Measurements from ENCODE around the gene QARS1.

Gene QARS1

DNA sequence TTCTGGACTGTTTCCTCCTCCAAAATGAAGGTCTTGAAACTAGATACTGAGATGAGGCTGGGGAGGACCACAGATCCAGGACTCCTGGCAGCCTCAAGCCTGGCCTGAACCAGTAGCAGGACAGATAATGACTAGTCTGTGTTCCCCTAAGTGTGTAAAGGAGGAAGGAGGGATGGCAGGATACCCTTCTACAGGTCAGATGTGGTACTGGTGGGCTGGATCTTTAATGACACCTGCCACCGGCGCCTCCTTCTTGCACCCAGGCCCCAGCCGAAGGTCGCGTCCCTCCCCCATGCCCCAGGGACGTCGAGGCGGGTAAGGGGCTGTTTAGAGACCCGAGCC lies 15.5 kb upstream of the QARS1 start:
- Histone ChIP-seq H2AFZ (ENCODE audit: low read length) (peak overlapping the region; percentile 88), H2BK12ac (ENCODE audit: low read length) (no peak overlapping the region), H2AK5ac (ENCODE audit: low read depth, low read length) (peak overlapping the region; percentile 8), H3K27ac (replicated peaks; ENCODE audit: low read length) (no peak overlapping the region), H3K23ac (ENCODE audit: low read depth, low read length, poor library complexity) (peak overlapping the region; percentile 86), H2BK120ac (ENCODE audit: low read depth, low read length) (no peak overlapping the region), H3K9ac (ENCODE audit: low read depth, low read length, poor library complexity) (peak overlapping the region; percentile 98), H3K79me1 (ENCODE audit: low read depth, low read length) (peaks cover 5% of the 10 kb centered on the region), H2BK15ac (ENCODE audit: low read length) (no peak overlapping the region), H2BK5ac (ENCODE audit: low read length) (no peak overlapping the region), H3K14ac (ENCODE audit: low read length) (peak overlapping the region; percentile 28), H3K4ac (ENCODE audit: low read length) (no peak overlapping the region), H3K18ac (ENCODE audit: low read length) (peak overlapping the region; percentile 81), H3K9me3 (replicated peaks in 1 of 2; ENCODE audit: control insufficient read depth in 2 of 2, insufficient read depth in 1 of 2, low read depth in 1 of 2, low read length in 2 of 2) (peaks cover 0 to 3% of the 10 kb centered on the region in 2 donors), H4K91ac (ENCODE audit: low read depth, low read length, poor library complexity) (peak overlapping the region; percentile 11), H4K8ac (ENCODE audit: low read depth, low read length) (no peak overlapping the region), H3K4me3 (ENCODE audit: low read length in 2 of 2) (peak overlapping the region; percentile 97), H3K27me3 (ENCODE audit: control insufficient read depth in 3 of 3, insufficient read depth in 3 of 3, low read depth in 1 of 3, low read length in 3 of 3) (no peaks in the 10 kb centered on the region), H3K4me1 (ENCODE audit: control insufficient read depth in 2 of 2, insufficient read depth in 1 of 2, low read depth in 1 of 2, low read length in 2 of 2) (peaks cover 8 to 9% of the 10 kb centered on the region in 2 donors), H3K36me3 (replicated peaks in 1 of 2; ENCODE audit: control insufficient read depth in 2 of 2, insufficient read depth in 2 of 2, low read length in 2 of 2) (peaks cover 63 to 72% of the 10 kb centered on the region in 2 donors), H3K4me2 (ENCODE audit: insufficient read depth, low read length, poor library complexity, severe bottlenecking) (peak overlapping the region; percentile 84)
- DNase-seq (ENCODE audit: low spot score): no peak
- no CpG with 5 or more reads among the region's 9 CpGs for WGBS, 2 donors (ENCODE audit: extremely low coverage in 2 of 2, insufficient read length in 2 of 2, insufficient replicate concordance in 1 of 2)

DNA sequence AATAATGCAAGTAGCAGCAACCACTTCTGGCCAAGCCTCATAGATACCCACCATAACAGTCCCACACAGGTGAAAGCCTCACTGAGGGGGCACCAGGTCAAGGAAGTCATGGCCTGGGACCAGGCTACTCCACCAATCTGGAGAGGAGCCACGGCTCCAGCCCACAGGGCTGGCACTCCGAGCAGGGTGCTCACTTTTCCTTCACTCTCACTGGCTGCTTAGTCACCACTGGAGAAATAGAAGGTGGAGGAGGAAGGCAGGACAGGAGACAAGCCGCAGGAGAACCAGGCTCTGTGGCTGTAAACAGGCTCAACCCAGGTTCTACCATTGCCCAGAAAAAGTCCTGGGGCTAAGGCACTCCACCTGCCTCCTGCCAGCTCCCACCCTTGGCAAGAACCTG lies 14.9 kb upstream of the QARS1 start:
- H2BK120ac ChIP-seq (ENCODE audit: low read depth, low read length): no peak overlapping the region
- H4K91ac ChIP-seq (ENCODE audit: low read depth, low read length, poor library complexity): no peak overlapping the region
- no peak overlapping the region for H3K9ac ChIP-seq (ENCODE audit: low read depth, low read length, poor library complexity)
- H3K18ac ChIP-seq (ENCODE audit: low read length): no peak overlapping the region
- WGBS, 2 donors (ENCODE audit: extremely low coverage in 2 of 2, insufficient read length in 2 of 2, insufficient replicate concordance in 1 of 2): no CpG with 5 or more reads among the region's 3 CpGs
- peak overlapping the region; percentile 84 for H3K4me2 ChIP-seq (ENCODE audit: insufficient read depth, low read length, poor library complexity, severe bottlenecking)
- peak overlapping the region; percentile 97 for H3K4me3 ChIP-seq (ENCODE audit: low read length in 2 of 2)
- H2AK5ac ChIP-seq (ENCODE audit: low read depth, low read length): no peak overlapping the region
- peaks cover 63 to 72% of the 10 kb centered on the region in 2 donors for H3K36me3 ChIP-seq (replicated peaks in 1 of 2; ENCODE audit: control insufficient read depth in 2 of 2, insufficient read depth in 2 of 2, low read length in 2 of 2)
- peaks cover 8 to 9% of the 10 kb centered on the region in 2 donors for H3K4me1 ChIP-seq (ENCODE audit: control insufficient read depth in 2 of 2, insufficient read depth in 1 of 2, low read depth in 1 of 2, low read length in 2 of 2)
- H3K27me3 ChIP-seq (ENCODE audit: control insufficient read depth in 3 of 3, insufficient read depth in 3 of 3, low read depth in 1 of 3, low read length in 3 of 3): no peaks in the 10 kb centered on the region
- no peak overlapping the region for H3K14ac ChIP-seq (ENCODE audit: low read length)
- H4K8ac ChIP-seq (ENCODE audit: low read depth, low read length): no peak overlapping the region
- H2AFZ ChIP-seq (ENCODE audit: low read length): no peak overlapping the region
- no peak overlapping the region for H3K23ac ChIP-seq (ENCODE audit: low read depth, low read length, poor library complexity)
- H3K4ac ChIP-seq (ENCODE audit: low read length): no peak overlapping the region
- H2BK12ac ChIP-seq (ENCODE audit: low read length): no peak overlapping the region
- H2BK5ac ChIP-seq (ENCODE audit: low read length): no peak overlapping the region
- no peak overlapping the region for H2BK15ac ChIP-seq (ENCODE audit: low read length)
- no peak overlapping the region for H3K27ac ChIP-seq (replicated peaks; ENCODE audit: low read length)
- DNase-seq (ENCODE audit: low spot score): no peak
- H3K9me3 ChIP-seq (replicated peaks in 1 of 2; ENCODE audit: control insufficient read depth in 2 of 2, insufficient read depth in 1 of 2, low read depth in 1 of 2, low read length in 2 of 2): peaks cover 0 to 3% of the 10 kb centered on the region in 2 donors
- H3K79me1 ChIP-seq (ENCODE audit: low read depth, low read length): peaks cover 5% of the 10 kb centered on the region

- Histone ChIP-seq H2AFZ (ENCODE audit: low read length) (no peak overlapping the region), H3K23ac (ENCODE audit: low read depth, low read length, poor library complexity) (no peak overlapping the region), H2BK12ac (ENCODE audit: low read length) (no peak overlapping the region), H4K8ac (ENCODE audit: low read depth, low read length) (no peak overlapping the region), H4K91ac (ENCODE audit: low read depth, low read length, poor library complexity) (no peak overlapping the region), H2BK15ac (ENCODE audit: low read length) (no peak overlapping the region), H2BK120ac (ENCODE audit: low read depth, low read length) (no peak overlapping the region), H3K9ac (ENCODE audit: low read depth, low read length, poor library complexity) (no peak overlapping the region), H2AK5ac (ENCODE audit: low read depth, low read length) (no peak overlapping the region), H3K4ac (ENCODE audit: low read length) (no peak overlapping the region), H3K18ac (ENCODE audit: low read length) (no peak overlapping the region), H3K4me3 (ENCODE audit: low read length in 2 of 2) (peak overlapping the region in 1 of 2 donors; percentile 97), H3K4me2 (ENCODE audit: insufficient read depth, low read length, poor library complexity, severe bottlenecking) (no peak overlapping the region), H3K9me3 (replicated peaks in 1 of 2; ENCODE audit: control insufficient read depth in 2 of 2, insufficient read depth in 1 of 2, low read depth in 1 of 2, low read length in 2 of 2) (peaks cover 0 to 3% of the 10 kb centered on the region in 2 donors), H2BK5ac (ENCODE audit: low read length) (no peak overlapping the region), H3K27ac (replicated peaks; ENCODE audit: low read length) (no peak overlapping the region), H3K4me1 (ENCODE audit: control insufficient read depth in 2 of 2, insufficient read depth in 1 of 2, low read depth in 1 of 2, low read length in 2 of 2) (peaks cover 8 to 9% of the 10 kb centered on the region in 2 donors), H3K36me3 (replicated peaks in 1 of 2; ENCODE audit: control insufficient read depth in 2 of 2, insufficient read depth in 2 of 2, low read length in 2 of 2) (peaks cover 62 to 72% of the 10 kb centered on the region in 2 donors), H3K14ac (ENCODE audit: low read length) (no peak overlapping the region), H3K27me3 (ENCODE audit: control insufficient read depth in 3 of 3, insufficient read depth in 3 of 3, low read depth in 1 of 3, low read length in 3 of 3) (no peaks in the 10 kb centered on the region), H3K79me1 (ENCODE audit: low read depth, low read length) (peaks cover 5% of the 10 kb centered on the region)
- no peak for DNase-seq (ENCODE audit: low spot score)
- no CpG with 5 or more reads among the region's 10 CpGs for WGBS, 2 donors (ENCODE audit: extremely low coverage in 2 of 2, insufficient read length in 2 of 2, insufficient replicate concordance in 1 of 2)
These were observed 14.5 kb upstream of the QARS1 start for GRCh38 chr3:49119036-49119435.

DNA sequence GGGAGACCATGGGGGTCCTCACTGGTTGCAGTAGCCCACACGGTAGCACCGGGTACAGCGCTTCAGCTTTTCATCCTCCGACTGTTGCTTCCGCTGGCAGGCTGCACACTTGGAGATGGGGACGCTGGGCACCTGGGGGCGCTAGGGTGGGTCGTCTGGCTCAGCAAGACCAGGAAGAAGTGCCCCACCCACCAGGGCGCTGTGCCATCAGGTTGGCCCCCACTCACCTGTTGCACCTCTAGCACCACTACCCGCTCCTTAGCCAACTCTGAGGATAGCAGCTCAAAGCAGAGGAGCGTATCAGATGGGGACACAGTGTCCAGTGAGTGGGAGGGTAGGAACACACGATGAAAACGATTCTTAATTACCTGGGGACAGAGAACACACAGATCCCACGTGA lies 7.7 kb upstream of the QARS1 start:
- Histone ChIP-seq H3K23ac (ENCODE audit: low read depth, low read length, poor library complexity) (no peak overlapping the region), H3K36me3 (replicated peaks in 1 of 2; ENCODE audit: control insufficient read depth in 2 of 2, insufficient read depth in 2 of 2, low read length in 2 of 2) (peaks cover 78 to 94% of the 10 kb centered on the region in 2 donors), H3K4me1 (ENCODE audit: control insufficient read depth in 2 of 2, insufficient read depth in 1 of 2, low read depth in 1 of 2, low read length in 2 of 2) (no peaks in the 10 kb centered on the region), H3K4me3 (ENCODE audit: low read length in 2 of 2) (no peak overlapping the region), H2BK12ac (ENCODE audit: low read length) (no peak overlapping the region), H3K14ac (ENCODE audit: low read length) (no peak overlapping the region), H3K9me3 (replicated peaks in 1 of 2; ENCODE audit: control insufficient read depth in 2 of 2, insufficient read depth in 1 of 2, low read depth in 1 of 2, low read length in 2 of 2) (no peaks in the 10 kb centered on the region), H4K8ac (ENCODE audit: low read depth, low read length) (no peak overlapping the region), H2BK5ac (ENCODE audit: low read length) (peak overlapping the region; percentile 59), H3K9ac (ENCODE audit: low read depth, low read length, poor library complexity) (peak overlapping the region; percentile 45), H3K18ac (ENCODE audit: low read length) (no peak overlapping the region), H3K27ac (replicated peaks; ENCODE audit: low read length) (no peak overlapping the region), H2BK120ac (ENCODE audit: low read depth, low read length) (no peak overlapping the region), H3K79me1 (ENCODE audit: low read depth, low read length) (no peaks in the 10 kb centered on the region), H4K91ac (ENCODE audit: low read depth, low read length, poor library complexity) (no peak overlapping the region), H3K27me3 (ENCODE audit: control insufficient read depth in 3 of 3, insufficient read depth in 3 of 3, low read depth in 1 of 3, low read length in 3 of 3) (no peaks in the 10 kb centered on the region), H2AFZ (ENCODE audit: low read length) (no peak overlapping the region), H2AK5ac (ENCODE audit: low read depth, low read length) (no peak overlapping the region), H3K4ac (ENCODE audit: low read length) (no peak overlapping the region), H2BK15ac (ENCODE audit: low read length) (no peak overlapping the region), H3K4me2 (ENCODE audit: insufficient read depth, low read length, poor library complexity, severe bottlenecking) (no peak overlapping the region)
- no CpG with 5 or more reads among the region's 14 CpGs for WGBS, 2 donors (ENCODE audit: extremely low coverage in 2 of 2, insufficient read length in 2 of 2, insufficient replicate concordance in 1 of 2)
- no peak for DNase-seq (ENCODE audit: low spot score)
